ENCODE data around the gene SPRYD3. TPM values are rescaled to one million over a fixed set of nuclear protein-coding genes. Genes with fewer than 3 reads are reported as not detected.

The SPRYD3 gene
- total RNA-seq, 2 donors from 2014 or later, result 34.3 to 51.3 TPM

- ATAC-seq (no peak), DNase-seq (no peak)
- intact Hi-C loops (cut with DNase I), result no loop called here
These were observed 12.6 kb upstream of the SPRYD3 start for GRCh38 chr12:53091756-53092155.

DNA sequence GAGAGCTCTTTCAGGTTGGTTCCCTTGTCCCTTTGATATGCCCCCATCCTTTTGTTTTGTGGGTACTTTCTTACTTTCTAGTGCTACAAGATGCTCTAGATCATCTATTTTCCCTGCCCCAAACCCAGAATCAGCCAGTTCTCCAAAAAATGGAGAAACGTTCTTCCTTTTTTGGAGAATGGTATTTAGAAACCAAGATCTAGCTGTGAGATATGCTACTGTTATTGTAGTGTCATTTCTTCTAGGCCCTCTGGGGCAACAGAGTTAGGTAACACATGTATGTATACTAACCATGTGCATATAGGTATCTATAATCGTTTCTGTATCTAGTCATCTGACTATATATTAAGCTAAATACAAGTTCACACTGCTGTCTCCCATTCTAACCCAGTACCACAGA, 11.4 kb upstream of the SPRYD3 start:
- ATAC-seq (no peak), DNase-seq (no peak)
- intact Hi-C loops (cut with DNase I), result no loop called here

DNA sequence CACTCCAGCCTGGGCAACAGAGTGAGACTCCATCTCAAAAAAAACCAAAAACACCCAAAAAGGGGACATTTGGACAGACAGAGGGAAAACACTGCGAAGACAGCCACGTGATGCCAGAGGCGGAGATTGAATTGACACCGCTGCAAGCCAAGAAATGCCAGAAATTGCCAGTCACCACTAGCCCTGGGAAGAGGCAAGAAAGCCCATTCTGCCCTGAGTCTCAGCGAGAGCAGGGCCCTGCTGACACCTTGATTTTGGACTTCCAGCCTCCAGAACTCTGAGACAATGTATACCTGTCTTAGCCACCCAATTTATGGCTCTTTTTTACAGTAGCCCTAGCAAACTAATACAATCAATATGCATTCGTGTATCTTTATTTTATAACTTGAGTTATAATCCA, 10.9 kb upstream of the SPRYD3 start:
- ATAC-seq, result no peak
- intact Hi-C loops (cut with DNase I), result no loop called here
- DNase-seq, result no peak

- no peak for ATAC-seq
- DNase-seq, result no peak
- intact Hi-C loops (cut with DNase I), result no loop called here
These were observed 7.2 kb upstream of the SPRYD3 start for GRCh38 chr12:53086361-53086760.

DNA sequence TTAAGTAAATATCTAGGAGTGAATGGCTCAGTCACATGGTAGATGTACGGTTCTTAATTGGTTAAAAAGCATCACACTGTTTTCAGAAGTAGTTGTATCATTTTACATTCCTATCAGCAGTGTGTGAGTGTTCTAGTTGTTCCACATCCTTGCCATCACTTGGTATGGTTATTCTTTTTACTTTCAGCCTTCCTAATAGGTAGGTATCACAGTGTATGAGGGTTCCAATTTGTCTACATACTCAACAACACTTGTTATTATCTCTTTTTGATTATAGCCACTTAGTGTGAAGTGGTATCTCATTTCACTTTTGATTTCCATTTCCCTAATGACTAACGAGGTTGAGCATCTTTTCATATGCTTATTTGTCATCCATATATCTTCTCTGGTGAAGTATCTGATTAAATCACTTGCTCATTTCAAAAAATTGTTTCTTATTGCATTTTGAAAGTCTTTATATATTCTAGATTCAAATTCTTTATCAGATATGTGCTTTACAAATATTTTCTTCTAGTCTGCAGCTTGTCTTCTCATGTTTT, 3.5 kb upstream of the SPRYD3 start:
- no peak for DNase-seq
- ATAC-seq, result no peak
- intact Hi-C loops (cut with DNase I), result no loop called here

DNA sequence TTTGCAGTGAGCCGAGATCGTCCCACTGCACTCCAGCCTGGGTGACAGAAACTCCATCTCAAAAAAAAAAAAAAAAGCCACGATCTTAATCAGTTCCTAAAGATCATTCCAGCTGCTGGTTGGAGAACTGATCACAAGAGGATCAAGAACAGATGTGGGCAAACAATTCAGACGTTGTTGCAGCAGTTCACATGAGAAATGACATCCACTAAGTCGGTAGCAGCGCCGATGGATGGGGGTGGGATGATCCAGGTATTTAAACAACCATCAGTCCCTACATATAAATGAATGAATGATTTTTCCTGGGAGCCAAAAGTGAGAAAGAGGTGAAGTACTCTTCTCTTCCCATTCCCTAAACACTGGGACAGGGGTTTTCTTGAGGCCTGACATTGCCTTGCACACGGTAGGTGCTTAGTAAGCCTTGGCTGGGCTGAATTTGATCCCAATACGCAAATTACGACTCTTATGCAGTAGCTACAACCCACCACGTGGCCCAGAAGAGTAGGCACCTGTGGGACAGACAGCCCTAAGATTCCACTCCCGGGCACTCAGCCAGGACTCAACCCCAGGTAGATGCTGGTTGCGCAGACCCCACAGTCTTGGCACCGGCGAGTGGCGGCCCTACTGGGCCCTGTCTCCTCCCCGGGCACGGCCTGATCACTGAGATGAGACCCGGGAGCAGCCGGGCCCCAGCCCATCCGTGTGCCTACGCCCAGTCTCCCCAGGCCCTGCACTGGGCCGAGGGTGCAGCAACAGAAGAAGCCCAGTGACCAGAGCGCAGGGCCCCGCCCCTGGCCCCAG, 565 bp downstream of the SPRYD3 start:
- intact Hi-C loops (cut with DNase I), result no loop called here
- ATAC-seq, result peak in 1 of 2 donors; percentile 3
- DNase-seq, result no peak

DNA sequence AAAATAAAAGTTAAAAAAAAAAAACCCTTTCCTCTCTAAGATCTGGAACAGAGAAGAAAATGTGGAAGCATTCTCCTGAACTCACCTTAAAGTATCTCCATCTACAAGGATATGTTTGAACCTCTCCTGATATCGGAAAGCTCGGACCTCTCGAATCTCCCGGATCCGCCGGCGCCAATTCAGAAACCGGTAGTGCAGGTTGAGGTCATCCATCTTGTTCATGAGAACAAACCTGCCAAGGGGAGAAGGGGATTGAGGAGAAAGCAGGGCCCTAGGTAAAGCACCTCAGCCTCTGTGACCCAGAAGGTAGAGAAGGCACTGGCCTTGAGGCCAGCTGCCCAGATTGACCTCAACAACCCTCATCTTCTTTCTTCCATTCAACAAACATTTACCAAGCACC, 2.2 kb downstream of the SPRYD3 start:
- intact Hi-C loops (cut with DNase I), result no loop called here
- DNase-seq (no peak), ATAC-seq (no peak)

DNA sequence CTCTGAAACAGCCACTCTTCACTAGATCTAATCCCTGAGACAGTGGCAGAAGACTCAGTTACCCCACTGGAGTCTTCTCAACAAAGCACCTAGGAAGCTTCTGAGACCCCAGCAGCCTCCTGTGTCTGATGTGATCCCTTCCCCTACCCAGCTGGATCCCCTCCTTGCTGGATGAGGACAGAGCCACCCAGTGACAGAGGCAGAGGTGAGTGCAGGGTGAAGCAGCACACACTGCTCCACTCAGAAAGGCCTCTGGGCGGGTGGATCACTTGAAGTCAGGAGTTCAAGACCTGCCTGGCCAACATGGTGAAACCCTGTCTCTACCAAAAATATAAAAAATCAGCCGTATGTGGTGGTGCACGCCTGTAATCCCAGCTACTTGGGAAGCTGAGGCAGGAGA, 2.7 kb downstream of the SPRYD3 start:
- intact Hi-C loops (cut with DNase I), result no loop called here
- DNase-seq, result no peak
- no peak for ATAC-seq

DNA sequence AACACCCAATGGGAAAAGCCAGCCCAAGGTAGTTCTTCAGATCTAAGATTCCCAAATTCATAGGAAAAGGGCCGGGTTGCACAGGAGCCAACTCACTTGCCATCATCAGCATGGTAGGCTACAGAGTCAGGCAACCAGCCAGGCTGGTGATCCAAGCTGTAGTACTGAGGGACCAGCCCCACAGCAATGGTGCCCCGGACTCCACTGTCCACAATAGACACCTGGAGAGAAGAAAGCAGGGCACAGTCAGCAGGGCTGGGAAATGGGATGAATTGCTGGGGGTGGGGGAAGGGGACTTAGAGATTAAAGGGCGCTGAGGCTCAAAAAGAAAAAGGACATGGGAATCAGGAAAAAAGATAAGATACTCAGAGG, 4.2 kb downstream of the SPRYD3 start:
- intact Hi-C loops (cut with DNase I), result no loop called here
- no peak for ATAC-seq
- no peak for DNase-seq

- intact Hi-C loops (cut with DNase I), result no loop called here
- DNase-seq, result no peak
- no peak for ATAC-seq
These were observed 4.7 kb downstream of the SPRYD3 start for GRCh38 chr12:53074283-53074998.

GRCh38 chr12:53073881-53074280, 5.3 kb downstream of the SPRYD3 start:
- intact Hi-C loops (cut with DNase I), result no loop called here
- DNase-seq (no peak), ATAC-seq (peak in 1 of 2 donors; percentile 2)

DNA sequence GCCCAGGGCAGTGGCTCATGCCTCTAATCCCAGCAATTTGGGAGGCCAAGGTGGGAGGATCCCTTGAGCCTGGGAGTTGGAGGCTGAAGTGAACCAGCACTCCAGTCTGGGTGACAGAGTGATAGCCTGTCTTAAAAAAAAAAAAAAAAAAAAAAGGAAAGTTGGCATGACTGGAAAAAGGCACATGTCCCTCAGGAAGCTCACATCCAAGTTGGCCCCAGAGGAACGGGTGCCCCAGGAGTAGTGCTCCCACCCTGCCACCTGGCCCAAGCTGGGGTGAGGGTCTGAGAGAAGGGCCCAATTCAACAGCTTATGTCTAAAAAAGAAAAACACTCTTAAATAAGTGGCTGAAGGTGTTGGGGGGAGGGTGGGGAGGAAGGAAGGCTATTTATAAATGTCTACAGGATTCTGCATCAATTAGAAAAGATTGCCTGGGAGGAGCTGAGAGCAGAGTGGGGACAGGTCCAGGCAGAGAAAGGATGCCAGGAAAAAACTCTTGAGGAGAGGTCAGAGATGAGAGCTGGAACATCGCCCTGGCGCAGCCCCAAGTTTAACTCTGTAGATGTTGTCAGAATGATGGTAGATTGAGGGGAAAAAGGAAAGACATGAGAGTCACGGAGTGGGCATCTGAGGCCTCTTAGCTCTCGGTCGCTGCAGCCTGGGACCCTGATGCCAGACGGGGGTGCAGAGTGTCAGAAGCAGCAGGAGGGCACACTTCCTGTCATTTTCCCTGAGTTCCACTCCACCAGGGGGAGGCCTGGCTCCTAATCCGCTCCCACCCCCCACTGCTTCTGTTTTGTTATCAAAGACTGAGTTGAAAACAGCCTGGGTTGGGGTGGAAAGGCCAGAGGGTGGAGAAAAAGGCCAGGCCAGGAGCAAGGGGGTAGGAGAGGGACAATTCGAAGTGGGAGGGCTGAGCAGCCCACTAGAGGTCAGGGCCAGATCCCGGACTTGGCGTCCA, 7.3 kb downstream of the SPRYD3 start:
- DNase-seq (peak; percentile 88), ATAC-seq (peak; percentile 65 to 80)
- intact Hi-C loops (cut with DNase I), result no loop called here

DNA sequence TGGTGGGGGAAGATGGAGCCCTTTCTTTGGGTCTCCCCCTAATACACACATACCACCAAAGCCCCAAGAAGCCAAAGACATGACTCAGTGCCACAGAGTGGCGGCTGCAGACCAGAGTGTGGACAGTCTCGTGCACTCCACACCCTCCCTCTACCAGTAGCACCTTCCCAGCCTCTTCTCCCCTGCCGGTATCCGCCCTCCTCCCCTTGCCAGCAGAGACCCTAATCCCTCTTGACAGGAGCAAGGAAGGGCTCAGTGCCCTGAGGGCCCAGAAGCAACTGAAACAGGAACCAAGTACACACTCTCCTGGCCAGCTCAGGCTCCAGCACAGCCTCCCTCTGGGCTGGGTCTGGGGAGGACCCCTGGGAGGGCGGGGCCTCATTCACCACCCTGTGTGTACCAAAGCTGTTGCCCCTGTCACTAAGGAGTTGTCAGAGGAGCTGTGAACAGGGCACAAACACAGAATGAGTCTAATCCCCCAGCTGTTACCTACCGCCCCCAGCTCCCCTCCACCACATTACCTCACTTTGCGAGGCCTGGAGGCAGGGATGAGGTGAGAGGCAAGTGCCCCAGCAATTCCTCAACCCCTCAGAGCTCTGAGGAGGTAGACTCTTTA, 8.2 kb downstream of the SPRYD3 start:
- ATAC-seq (no peak), DNase-seq (no peak)
- intact Hi-C loops (cut with DNase I), result no loop called here

- intact Hi-C loops (cut with DNase I), result loop anchor here (5.0 to 10.0 kb wide), 3 partner anchors 122 to 225 kb away; partner anchors contain the start of genes MYG1 (in 1 of the 2) and PFDN5 (in 1 of the 2)
- DNase-seq (peak; percentile 52), ATAC-seq (no peak)
These were observed 9.4 kb downstream of the SPRYD3 start for GRCh38 chr12:53069621-53070410.

DNA sequence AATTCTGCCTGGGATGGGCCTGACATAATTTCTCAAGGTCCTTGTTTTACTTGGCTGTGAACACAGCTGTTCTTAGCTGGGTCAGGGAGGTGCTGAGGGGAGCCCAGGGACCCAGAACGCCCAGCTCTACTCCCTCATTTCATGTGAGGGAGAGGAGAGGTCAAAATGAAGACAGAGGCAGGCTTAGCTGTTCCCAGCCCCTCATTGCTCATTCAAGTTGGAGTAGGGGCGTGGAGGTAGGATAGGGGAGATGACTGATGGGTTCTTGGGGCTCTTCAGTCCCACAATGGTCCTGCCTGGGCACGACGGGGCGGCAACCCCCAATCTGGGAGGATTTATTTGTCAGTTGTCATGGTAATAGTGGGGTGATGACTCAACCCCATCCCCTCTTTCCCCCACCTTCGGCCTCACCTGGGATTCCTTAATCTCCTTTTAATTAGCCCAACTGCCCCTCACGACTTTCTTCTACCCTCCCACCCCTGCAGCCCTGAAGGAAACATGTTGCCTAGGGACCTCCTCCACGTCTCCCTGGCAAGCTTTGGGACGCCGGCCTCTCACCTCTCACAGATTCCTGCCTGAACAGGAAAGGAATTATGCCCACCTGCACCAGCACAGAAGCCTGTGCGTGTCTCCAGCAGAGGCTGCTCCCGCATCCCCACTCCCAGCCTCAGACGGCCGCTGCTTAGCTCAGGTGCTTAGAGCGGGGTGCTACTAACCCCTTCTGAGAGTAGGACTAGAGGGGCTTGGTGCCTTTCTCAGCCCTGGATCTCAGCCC, 10.2 kb downstream of the SPRYD3 start:
- intact Hi-C loops (cut with DNase I), result loop anchor here (5.0 to 10.0 kb wide), 3 partner anchors 123 to 226 kb away; partner anchors contain the start of genes MYG1 (in 1 of the 2) and PFDN5 (in 1 of the 2)
- ATAC-seq (peak in 1 of 2 donors; percentile 6), DNase-seq (no peak)

DNA sequence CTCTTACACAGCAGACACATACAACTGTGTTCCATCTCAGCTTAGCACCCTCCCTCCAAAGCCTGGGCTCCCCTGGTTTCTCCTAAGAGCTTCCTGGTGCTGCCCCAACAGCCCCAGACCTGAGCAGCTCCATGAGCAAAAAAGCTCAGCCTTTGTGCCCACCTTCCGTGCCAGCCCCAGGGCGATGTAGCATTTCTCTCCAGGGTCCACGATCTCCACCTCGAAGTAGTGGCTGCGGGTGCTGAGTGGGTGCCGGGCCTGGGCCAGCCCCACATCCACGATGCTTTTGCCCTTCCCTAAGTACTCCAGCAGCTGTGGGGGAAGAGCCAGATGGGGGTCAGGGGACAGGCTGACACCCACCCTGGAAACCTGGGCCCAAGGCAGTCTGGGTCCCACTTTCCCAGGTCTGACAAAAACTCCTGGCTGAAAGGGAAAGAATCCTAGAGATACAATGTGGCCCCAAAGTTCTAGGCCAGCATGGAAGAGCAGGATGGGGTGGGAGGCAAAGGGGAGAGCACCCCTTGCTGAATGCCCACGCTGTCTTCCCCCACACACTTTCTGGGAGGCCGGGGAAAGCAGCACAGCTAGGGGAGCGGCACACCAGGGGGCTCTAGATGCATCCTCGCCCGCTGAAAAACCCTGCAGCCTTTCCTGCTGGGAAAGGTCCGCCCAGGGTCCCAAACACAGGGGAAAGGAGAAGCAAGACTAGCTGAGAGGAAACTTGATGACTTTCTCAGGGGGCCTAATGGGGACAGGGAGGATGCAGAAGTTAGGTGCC, 11.0 kb downstream of the SPRYD3 start:
- intact Hi-C loops (cut with DNase I), result loop anchor here (2.0 to 10.0 kb wide), 4 partner anchors 31 to 227 kb away; partner anchors contain the start of genes MYG1 (in 1 of the 2) and PFDN5 (in 1 of the 2)
- no peak for ATAC-seq
- no peak for DNase-seq

Measured in left cardiac atrium (tissue), 4 donors.